Uterus (tissue), 4 donors: ENCODE data around the gene RNGTT. TPM values are rescaled to one million over a fixed set of nuclear protein-coding genes. Genes with fewer than 3 reads are reported as not detected.

Source experiments
- DNase-seq, 2 donors: peaks; one replicate each; pipeline ENCODE4 v3.0.0-alpha.2; 2019 to 2020
- H3K27ac ChIP-seq, 2 donors: fragments of 200-600 bp; sonication (generic); 1 replicate in 1 of 2; 2 replicates in 1 of 2; pipeline ENCODE4 v1.5.1; 2016 to 2018
- H3K27me3 ChIP-seq, 2 donors: fragments of 200-600 bp; sonication (generic); one replicate each; pipeline ENCODE4 v1.5.1; 2018 to 2019; ENCODE audit warnings: control low read depth in 1 of 2
- H3K36me3 ChIP-seq, 2 donors: fragments of 200-600 bp; sonication (generic); one replicate each; pipeline ENCODE4 v1.5.1; 2019; ENCODE audit warnings: control low read depth in 1 of 2
- H3K4me1 ChIP-seq, 2 donors: fragments of 200-600 bp; sonication (generic); one replicate each; pipeline ENCODE4 v1.5.1; 2018 to 2019; ENCODE audit warnings: control low read depth in 1 of 2
- H3K4me3 ChIP-seq, 2 donors: fragments of 200-600 bp; sonication (generic); 1 replicate in 1 of 2; 2 replicates in 1 of 2; pipeline ENCODE4 v1.5.1; 2018 to 2019; ENCODE audit warnings: mild to moderate bottlenecking in 1 of 2
- H3K9me3 ChIP-seq, 2 donors: fragments of 200-600 bp; sonication (generic); one replicate each; pipeline ENCODE4 v1.5.1; 2019; ENCODE audit warnings: control low read depth in 1 of 2
- CTCF ChIP-seq, 4 experiments: fragments of 200-600 bp in 2 of 4; fragments of 450-650 bp in 2 of 4; sonication (generic) in 2 of 4; IDR thresholded peaks; one replicate each; pipeline ENCODE4 v1.5.1; 2016 to 2019; ENCODE audit warnings: antibody characterized with exemption in 4 of 4, mild to moderate bottlenecking in 2 of 4, moderate library complexity in 1 of 4
- POLR2A ChIP-seq, 2 donors: fragments of 450-650 bp; IDR thresholded peaks; one replicate each; pipeline ENCODE4 v1.6.1; 2016; ENCODE audit warnings: antibody characterized with exemption in 2 of 2, mild to moderate bottlenecking in 1 of 2, moderate library complexity in 1 of 2
- intact Hi-C: fragments of 100-400 bp; cut with DNase I; formaldehyde crosslinking; loops from one replicate; pipeline ENCODE4 v1.15.1; 2023; ENCODE audit warnings: low total_unique reads
- total RNA-seq, 4 donors: library from RNA; depleted of rRNA in 3 of 4; stranded (reverse); fragments of >200 nt in 3 of 4; gene quantifications; one replicate each; pipeline versions ENCODE4 v1.1.0 to v1.2.4, GENCODE V29; 2014 to 2023
- donor health status: DM: yes; HTN: yes; CAD: no.

The RNGTT gene
- total RNA-seq, 4 donors from 2014 or later = 7.4 to 45.7 (median 16.1) TPM

DNA sequence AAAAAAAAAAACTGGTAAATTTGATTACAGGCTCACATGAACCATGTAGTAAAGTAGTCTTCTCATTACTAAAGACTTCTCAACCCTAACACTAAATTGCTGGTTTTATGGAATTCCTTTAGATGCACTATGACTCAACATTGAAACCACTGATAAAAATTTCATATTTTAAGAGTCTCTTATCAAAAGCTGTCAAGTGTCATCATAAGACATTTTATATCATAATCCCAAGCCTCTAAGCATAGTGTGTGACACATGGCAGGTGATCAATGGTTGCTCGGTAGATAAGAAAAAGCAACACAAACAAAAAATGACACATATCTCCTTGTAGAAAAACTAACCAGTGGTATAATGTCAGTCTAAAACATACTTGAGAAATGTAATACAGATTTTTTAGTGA is 258.4 kb downstream of the RNGTT start:
- Histone ChIP-seq H3K36me3 (no peaks in the 10 kb centered on the region), H3K4me3 (no peak overlapping the region), H3K4me1 (no peaks in the 10 kb centered on the region), H3K27me3 (no peaks in the 10 kb centered on the region), H3K9me3 (no peaks in the 10 kb centered on the region), H3K27ac (no peak overlapping the region)
- DNase-seq = no peak
- intact Hi-C loops = no loop called here
- TF ChIP-seq POLR2A (IDR thresholded peaks at IDR 0.05) (no peak), CTCF (IDR thresholded peaks at IDR 0.05) (no peak)

DNA sequence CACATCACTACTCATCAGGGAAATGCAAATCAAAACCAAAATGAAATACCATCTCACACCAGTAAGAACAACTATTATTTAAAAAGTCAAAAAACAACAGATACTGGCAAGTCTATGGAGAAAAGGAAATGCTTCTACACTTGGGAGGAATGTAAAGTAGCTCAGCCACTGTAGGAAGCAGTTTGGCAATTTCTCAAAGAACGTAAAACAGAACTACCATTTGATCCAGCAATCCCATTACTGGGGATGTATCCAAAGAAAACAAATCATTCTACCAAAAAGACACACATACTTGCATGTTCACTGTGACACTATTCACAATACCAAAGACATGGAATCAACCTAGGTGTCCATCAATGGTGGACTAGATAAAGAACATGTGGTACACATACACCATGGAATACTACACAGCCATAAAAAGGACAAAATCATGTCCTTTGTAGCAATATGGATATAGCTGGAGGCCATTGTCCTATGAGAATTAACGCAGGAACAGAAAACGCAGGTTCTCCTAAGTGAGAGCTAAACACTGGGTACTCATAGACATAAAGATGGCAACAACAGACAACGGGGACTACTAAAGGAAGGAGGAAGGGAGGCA is 260.4 kb downstream of the RNGTT start:
- TF ChIP-seq CTCF (IDR thresholded peaks at IDR 0.05) (no peak), POLR2A (IDR thresholded peaks at IDR 0.05) (no peak)
- Histone ChIP-seq H3K27ac (no peak overlapping the region), H3K36me3 (no peaks in the 10 kb centered on the region), H3K9me3 (no peaks in the 10 kb centered on the region), H3K4me3 (no peak overlapping the region), H3K4me1 (no peaks in the 10 kb centered on the region), H3K27me3 (no peaks in the 10 kb centered on the region)
- no peak for DNase-seq
- intact Hi-C loops = no loop called here

- no peak for DNase-seq
- Histone ChIP-seq H3K4me3 (no peak overlapping the region), H3K27ac (no peak overlapping the region), H3K9me3 (peaks cover 0 to 4% of the 10 kb centered on the region in 2 donors), H3K27me3 (no peaks in the 10 kb centered on the region), H3K4me1 (no peaks in the 10 kb centered on the region), H3K36me3 (no peaks in the 10 kb centered on the region)
- intact Hi-C loops = no loop called here
- no peak for TF ChIP-seq POLR2A (IDR thresholded peaks at IDR 0.05)
- TF ChIP-seq CTCF (IDR thresholded peaks at IDR 0.05) = no peak
Observed at GRCh38 chr6:88698661-88699060, 264.8 kb downstream of the RNGTT start.

- Histone ChIP-seq H3K4me3 (no peak overlapping the region), H3K27me3 (no peaks in the 10 kb centered on the region), H3K4me1 (no peaks in the 10 kb centered on the region), H3K36me3 (no peaks in the 10 kb centered on the region), H3K9me3 (peaks cover 0 to 4% of the 10 kb centered on the region in 2 donors), H3K27ac (no peak overlapping the region)
- no peak for DNase-seq
- no peak for TF ChIP-seq POLR2A (IDR thresholded peaks at IDR 0.05)
- TF ChIP-seq CTCF (IDR thresholded peaks at IDR 0.05) = no peak
- intact Hi-C loops = no loop called here
Observed at GRCh38 chr6:88695937-88696336, 267.5 kb downstream of the RNGTT start.

- Histone ChIP-seq H3K27ac (no peak overlapping the region), H3K36me3 (no peaks in the 10 kb centered on the region), H3K27me3 (no peaks in the 10 kb centered on the region), H3K9me3 (no peaks in the 10 kb centered on the region), H3K4me3 (no peak overlapping the region), H3K4me1 (no peaks in the 10 kb centered on the region)
- intact Hi-C loops = no loop called here
- DNase-seq = no peak
- no peak for TF ChIP-seq CTCF (IDR thresholded peaks at IDR 0.05)
- TF ChIP-seq POLR2A (IDR thresholded peaks at IDR 0.05) = no peak
Observed at GRCh38 chr6:88683734-88684133, 279.7 kb downstream of the RNGTT start.
